Measurements from ENCODE around the gene TLE3. TPM values are rescaled to one million over a fixed set of nuclear protein-coding genes. Genes with fewer than 3 reads are reported as not detected.

TLE3 gene
- total and polyA plus RNA-seq, 2 of the 13 experiments (the other 11 are each of a cell fraction or from before 2014, with no cell fraction given): 11.9 to 13.8 TPM

GRCh38 chr15:70094690-70095311 is 2.9 kb downstream of the TLE3 start (continued):
- TF ChIP-seq, protein P1, sequence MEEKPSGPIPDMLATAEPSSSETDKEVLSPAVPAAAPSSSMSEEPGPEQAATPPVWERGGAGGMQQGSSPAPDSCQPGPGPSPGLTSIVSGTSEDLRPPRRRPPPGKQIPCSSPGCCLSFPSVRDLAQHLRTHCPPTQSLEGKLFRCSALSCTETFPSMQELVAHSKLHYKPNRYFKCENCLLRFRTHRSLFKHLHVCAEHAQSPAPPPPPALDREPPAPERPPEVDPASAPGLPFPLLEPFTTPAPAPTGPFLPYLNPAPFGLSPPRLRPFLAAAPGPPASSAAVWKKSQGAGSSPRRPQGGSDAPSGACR (CRISPR knock-in tag; IDR thresholded peaks at IDR 0.05): 0 out of 2 replicates have a peak, but pooled peaks have one; percentile 32
- TF ChIP-seq RXRB (CRISPR knock-in tag; IDR thresholded peaks at IDR 0.05; ENCODE audit: borderline replicate concordance): peak; percentile 59; the same call in 1 of the 2 replicates
- peak; percentile 78 for TF ChIP-seq RARA (CRISPR knock-in tag; IDR thresholded peaks at IDR 0.05)
- 0 out of 2 replicates have a peak, but pooled peaks have one; percentile 28 for TF ChIP-seq MEF2D (CRISPR knock-in tag; IDR thresholded peaks at IDR 0.05)
- no peak for TF ChIP-seq ZHX1 (CRISPR knock-in tag; IDR thresholded peaks at IDR 0.05; ENCODE audit: low read depth)
- TF ChIP-seq ZNF878 (CRISPR knock-in tag; IDR thresholded peaks at IDR 0.05): peak; percentile 60
- TF ChIP-seq FOXA3 (CRISPR knock-in tag; IDR thresholded peaks at IDR 0.05): peak; percentile 86
- TF ChIP-seq ELF3 (CRISPR knock-in tag; IDR thresholded peaks at IDR 0.05): peak; percentile 37; the same call in 1 of the 2 replicates
- 0 out of 2 replicates have a peak, but pooled peaks have one; percentile 21 for TF ChIP-seq HHEX (CRISPR knock-in tag; IDR thresholded peaks at IDR 0.05)
- TF ChIP-seq PITX1 (CRISPR knock-in tag; IDR thresholded peaks at IDR 0.05): peak; percentile 47; the same call in 1 of the 2 replicates
- peak; percentile 54; the same call in 1 of the 2 replicates for TF ChIP-seq ZBTB7B (CRISPR knock-in tag; IDR thresholded peaks at IDR 0.05)
- TF ChIP-seq HDAC1 (CRISPR knock-in tag; IDR thresholded peaks at IDR 0.05): peak; percentile 50; the same call in 1 of the 2 replicates
- no peak for TF ChIP-seq SOX6 (IDR thresholded peaks at IDR 0.05)
- 0 out of 2 replicates have a peak, but pooled peaks have one; percentile 28 for TF ChIP-seq SOX6 (CRISPR knock-in tag; IDR thresholded peaks at IDR 0.05)
- TF ChIP-seq ZNF512B (CRISPR knock-in tag; IDR thresholded peaks at IDR 0.05; ENCODE audit: borderline replicate concordance): no peak
